Hindlimb muscle (tissue), 1 donor: ENCODE measurements around the gene CNGB1. TPM values are rescaled to one million over a fixed set of nuclear protein-coding genes. Genes with fewer than 3 reads are reported as not detected.
"Not testable (repeated sequence)": the region's sequence is repeated elsewhere in the genome, so short reads cannot be mapped to it uniquely, and the experiment has no call there.

ENCODE experiments used
- DNase-seq: peaks from one replicate; pipeline ENCODE4 v3.0.0-alpha.2; 2013
- polyA plus RNA-seq: library from polyadenylated mRNA; unstranded; fragments of 120-200 nt; gene quantifications from one replicate; pipeline ENCODE4 v1.2.1, GENCODE V29; 2013; ENCODE audit not compliant: insufficient read length

Gene CNGB1
- polyA plus RNA-seq, 1 donor: not detected

DNA sequence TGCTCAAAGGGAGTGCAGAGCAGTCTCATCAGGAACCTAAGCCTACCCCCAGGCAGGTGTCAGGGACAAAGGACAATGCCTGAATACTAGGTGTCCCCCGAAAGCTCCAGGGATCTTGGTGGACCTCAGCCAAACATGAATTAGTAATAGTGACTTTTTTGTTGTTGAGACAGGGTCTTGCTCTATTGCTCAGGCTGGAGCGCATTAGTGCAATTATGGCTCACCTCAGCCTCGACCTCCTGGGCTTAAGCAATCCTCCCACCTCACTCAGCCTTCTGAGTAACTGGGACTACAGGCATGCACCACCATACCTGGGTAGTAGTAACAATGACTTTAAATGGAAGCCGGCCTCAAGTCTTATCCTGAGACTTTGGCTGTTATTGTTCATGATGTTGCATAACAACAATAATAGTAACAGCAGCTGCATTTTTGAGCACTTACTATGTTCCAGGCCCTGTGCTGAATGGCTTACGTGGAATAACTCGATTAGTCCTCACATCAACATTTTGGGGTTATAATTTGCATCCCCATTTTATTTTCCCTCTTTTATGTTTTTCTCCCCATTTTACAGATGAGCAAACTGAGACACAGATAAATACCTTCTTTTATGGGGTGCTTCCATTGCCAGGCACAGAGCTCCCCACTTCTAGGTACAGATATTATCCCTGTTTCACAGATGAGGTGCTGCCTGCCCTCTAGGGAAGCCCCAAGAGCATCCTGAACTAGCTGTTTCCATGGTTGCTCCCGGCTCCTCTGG, 19.5 kb downstream of the CNGB1 start:
- no peak for DNase-seq

GRCh38 chr16:57950382-57950781, 20.5 kb downstream of the CNGB1 start:
- DNase-seq: no peak

DNA sequence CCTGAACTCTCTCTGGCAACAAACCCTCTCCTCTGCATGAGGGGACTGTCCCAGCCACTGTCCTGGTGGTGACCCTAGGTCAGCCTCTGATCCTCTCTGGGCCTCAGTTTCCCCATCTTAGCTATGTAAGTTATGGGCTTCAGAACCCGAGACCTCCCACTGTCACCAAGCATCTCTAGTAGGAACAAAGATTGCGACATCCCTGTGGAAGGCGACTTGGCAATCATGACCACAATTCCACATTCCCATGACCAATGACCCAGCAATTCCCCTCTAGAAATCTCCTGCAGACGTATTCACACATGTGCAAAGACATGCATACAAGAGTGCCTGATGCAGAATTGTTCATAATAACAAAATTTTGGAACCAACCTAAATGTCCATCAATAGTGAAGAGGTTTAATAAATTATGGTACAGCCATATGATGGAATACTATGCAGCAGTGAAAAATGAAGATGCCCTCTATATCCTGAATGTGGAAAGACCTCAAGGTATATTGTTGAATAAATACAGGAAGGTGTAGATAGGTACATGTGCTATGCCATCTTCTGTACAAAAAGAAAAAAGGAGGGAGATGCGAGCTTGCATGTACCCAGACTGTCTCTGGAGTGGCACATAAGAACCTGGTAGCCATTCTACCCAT, 21.2 kb downstream of the CNGB1 start:
- no peak for DNase-seq

GRCh38 chr16:57949013-57949412, 21.9 kb downstream of the CNGB1 start:
- DNase-seq: no peak

DNA sequence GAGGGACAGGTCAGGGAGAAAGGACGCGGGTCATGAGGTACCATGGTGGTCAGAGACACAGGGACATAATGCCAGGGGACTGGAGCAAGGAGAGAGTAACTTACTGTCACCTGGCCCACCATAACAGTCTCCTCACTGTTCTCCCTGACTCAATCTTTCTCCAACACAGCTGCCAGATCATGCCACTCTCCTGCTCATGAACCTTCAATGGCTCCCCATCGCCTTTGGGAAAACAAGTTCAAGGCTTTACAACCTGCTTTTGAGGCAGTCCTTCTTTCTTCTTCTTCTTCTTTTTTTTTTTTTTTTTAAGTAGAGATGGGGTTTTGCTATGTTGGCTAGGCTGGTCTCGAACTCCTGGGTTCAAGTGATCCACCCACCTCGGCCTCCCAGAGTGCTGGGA, 22.9 kb downstream of the CNGB1 start:
- no peak for DNase-seq

- no peak for DNase-seq
Measured at GRCh38 chr16:57947261-57947660, 23.7 kb downstream of the CNGB1 start.

DNA sequence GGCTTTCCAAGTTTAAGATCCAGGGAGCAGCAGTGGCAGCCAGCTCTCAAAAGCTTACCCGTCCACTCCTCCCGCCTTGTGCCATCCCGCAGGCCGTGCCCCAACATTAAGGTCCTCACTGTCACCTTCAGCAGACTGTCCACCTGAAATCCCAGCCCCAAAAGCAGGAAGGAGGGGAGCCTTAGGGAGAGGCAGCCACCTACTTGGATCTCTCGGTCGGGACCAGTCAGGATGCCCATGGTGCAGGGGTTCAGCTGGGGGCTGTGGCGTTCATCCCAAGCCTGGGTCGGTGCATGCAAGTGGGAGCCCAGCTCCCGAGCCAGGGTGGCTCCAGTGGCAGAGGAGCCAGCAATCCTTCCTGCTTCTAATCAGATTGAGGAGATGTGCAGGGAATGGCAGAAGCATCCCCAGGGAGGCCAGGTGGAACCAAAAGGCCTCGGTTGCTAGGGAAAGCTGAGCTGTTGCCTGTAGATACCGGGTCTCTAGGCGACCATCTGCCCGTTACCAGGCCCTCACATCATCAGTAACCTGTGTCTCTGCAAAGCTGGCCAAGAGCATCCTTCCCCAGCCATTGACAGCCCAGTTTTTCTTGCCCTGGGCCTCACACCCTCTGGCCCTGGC, 24.6 kb downstream of the CNGB1 start:
- no peak for DNase-seq

GRCh38 chr16:57945740-57946138, 25.2 kb downstream of the CNGB1 start:
- DNase-seq: no peak

- no peak for DNase-seq
Measured at GRCh38 chr16:57944970-57945739, 25.8 kb downstream of the CNGB1 start.

DNA sequence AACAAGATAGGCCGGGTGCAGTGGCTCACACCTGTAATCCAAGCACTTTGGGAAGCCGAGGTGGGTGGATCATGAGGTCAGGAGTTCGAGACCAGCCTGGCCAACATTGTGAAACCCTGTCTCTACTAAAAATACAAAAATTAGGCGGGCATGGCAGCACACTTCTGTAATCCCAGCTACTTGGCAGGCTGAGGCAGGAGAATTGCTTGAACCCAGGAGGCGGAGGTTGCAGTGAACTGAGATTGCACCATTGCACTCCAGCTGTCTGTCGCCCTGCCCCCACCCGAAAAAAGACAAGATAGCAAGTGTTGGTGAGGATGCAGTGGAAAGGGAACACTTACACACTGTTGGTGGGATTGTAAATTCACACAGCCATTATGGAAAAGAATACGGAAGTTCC, 27.5 kb downstream of the CNGB1 start:
- not testable (repeated sequence) for DNase-seq

DNA sequence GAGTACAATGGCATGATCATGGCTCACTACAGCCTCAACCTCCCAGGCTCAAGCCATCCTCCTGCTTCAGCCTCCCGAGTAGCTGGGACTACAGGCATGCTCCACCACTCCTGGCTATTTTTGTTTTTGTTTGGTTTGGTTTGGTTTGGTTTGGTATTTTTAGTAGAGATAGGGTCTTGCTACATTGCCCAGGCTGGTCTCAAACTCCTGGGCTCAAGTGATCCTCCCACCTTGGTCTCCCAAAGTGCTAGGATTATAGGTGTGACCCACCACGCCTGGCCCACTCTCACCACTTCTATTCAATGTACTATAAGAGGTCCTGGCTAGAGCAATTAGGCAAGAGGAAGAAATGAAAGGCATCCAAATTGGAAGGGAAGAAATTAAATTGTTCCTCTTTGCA, 29.0 kb downstream of the CNGB1 start:
- DNase-seq: not testable (repeated sequence)

- peak; percentile 16 for DNase-seq
Measured at GRCh38 chr16:57941016-57941664, 29.8 kb downstream of the CNGB1 start.

- DNase-seq: no peak
Measured at GRCh38 chr16:57940382-57940966, 30.5 kb downstream of the CNGB1 start.

- no peak for DNase-seq
Measured at GRCh38 chr16:57939872-57940224, 31.1 kb downstream of the CNGB1 start.

- DNase-seq: peak; percentile 71
Measured at GRCh38 chr16:57938936-57939871, 31.7 kb downstream of the CNGB1 start.

GRCh38 chr16:57938484-57938883, 32.4 kb downstream of the CNGB1 start:
- no peak for DNase-seq

- no peak for DNase-seq
Measured at GRCh38 chr16:57937861-57938260, 33.1 kb downstream of the CNGB1 start.

DNA sequence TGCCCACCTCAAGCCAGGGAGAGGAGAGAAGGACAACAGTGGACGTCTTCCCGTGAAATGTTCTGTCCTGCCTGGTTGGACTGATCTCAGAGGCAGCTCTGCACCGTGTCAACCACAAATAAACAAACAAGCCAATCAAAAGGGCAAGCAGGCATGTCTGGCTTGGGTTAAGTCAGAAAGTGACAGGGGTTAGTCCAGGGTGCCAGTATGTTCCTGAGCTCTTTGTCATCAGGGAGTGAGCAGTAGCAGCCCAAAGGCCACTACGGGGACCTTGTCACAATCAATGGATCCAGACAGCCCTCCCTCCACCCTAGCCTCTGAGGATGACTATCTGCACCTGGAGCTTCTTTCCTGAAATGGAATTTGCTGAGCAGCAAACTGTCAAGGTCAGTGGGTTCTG, 35.0 kb downstream of the CNGB1 start:
- DNase-seq: no peak

DNA sequence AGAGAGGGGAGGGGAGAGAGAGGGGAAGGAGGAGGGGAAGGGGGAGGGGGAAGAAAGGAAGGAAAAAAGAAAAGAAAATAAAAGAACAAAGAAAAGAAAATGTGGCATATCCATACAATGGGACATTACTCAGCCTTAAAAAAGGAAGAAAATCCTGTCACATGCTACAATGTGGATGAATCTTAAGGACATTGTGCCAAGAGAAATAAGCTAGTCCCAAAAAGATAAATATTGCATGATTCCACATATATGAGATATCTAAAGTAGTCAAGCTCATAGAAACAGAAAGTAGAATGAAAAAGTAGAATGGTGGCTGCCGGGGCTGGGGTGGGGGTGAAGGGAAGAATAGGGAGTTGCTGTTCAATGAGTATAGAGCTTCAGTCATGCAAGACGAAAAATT, 40.4 kb downstream of the CNGB1 start:
- DNase-seq: no peak

DNA sequence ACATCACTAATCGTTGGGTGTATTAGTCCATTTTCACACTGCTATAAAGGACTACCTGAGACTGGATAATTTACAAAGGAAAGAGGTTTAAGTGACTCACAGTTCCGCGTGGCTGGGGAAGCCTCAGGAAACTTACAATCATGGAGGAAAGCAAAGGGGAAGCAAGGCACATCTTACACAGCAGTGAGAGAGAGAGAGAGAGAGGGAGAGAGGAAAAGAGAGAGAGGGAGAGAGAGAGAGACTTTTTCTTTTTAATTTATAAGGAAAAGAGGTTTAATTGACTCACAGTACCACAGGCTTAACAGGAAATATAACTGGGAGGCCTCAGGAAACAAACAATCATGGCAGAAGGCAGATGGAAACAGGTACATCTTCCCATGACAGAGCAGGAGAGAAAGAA, 41.7 kb downstream of the CNGB1 start:
- no peak for DNase-seq

- no peak for DNase-seq
Measured at GRCh38 chr16:57926041-57926440, 44.9 kb downstream of the CNGB1 start.
